GM21367 (cell line): ENCODE results near the gene CNN3.

Experiments
- ATAC-seq: cut with Tn5 transposase; IDR thresholded peaks from one replicate; pipeline ENCODE4 v1.9.1; 2021; ENCODE audit not compliant: unreplicated experiment

The CNN3 gene

GRCh38 chr1:94858276-94858675 lies 68.6 kb downstream of the CNN3 start:
- ATAC-seq, result no peak

GRCh38 chr1:94856868-94857267 lies 70.0 kb downstream of the CNN3 start:
- ATAC-seq, result no peak

- ATAC-seq, result no peak
These were observed 70.9 kb downstream of the CNN3 start for GRCh38 chr1:94856004-94856403.

GRCh38 chr1:94855307-94855700 lies 71.6 kb downstream of the CNN3 start:
- no peak for ATAC-seq

- ATAC-seq, result peak; percentile 99
These were observed 72.2 kb downstream of the CNN3 start for GRCh38 chr1:94854458-94855306.

GRCh38 chr1:94852788-94853187 lies 74.1 kb downstream of the CNN3 start:
- ATAC-seq, result no peak

- ATAC-seq, result no peak
These were observed 75.3 kb downstream of the CNN3 start for GRCh38 chr1:94851571-94851970.
